PFSK-1 (cell line): Measurements from ENCODE around the gene MACROH2A1.

Experiments used
- FOXP2 ChIP-seq: optimal IDR thresholded peaks from 2 replicates; pipeline ENCODE3; 2011; ENCODE audit warnings: borderline replicate concordance, control low read depth, inconsistent platforms; ENCODE audit not compliant: insufficient read depth; ENCODE audit errors: extremely low read length, extremely low read depth
- POLR2AphosphoS5 ChIP-seq: IDR thresholded peaks from 2 replicates; pipeline ENCODE4 v1.6.1; 2012; ENCODE audit warnings: low read depth, mild to moderate bottlenecking, control low read depth, low read length, moderate library complexity
- REST ChIP-seq, 2 experiments: IDR thresholded peaks; 2 replicates each; pipeline versions ENCODE4 v1.6.1 to v1.8.0; 2011 to 2012; ENCODE audit warnings: low read depth in 2 of 2, low read length in 2 of 2, control low read depth in 1 of 2, inconsistent platforms in 1 of 2, mild to moderate bottlenecking in 1 of 2, moderate library complexity in 1 of 2; ENCODE audit not compliant: insufficient read depth in 1 of 2
- SIN3A ChIP-seq: IDR thresholded peaks from 2 replicates; pipeline ENCODE4 v1.6.1; 2012; ENCODE audit warnings: mild to moderate bottlenecking, low read length, moderate library complexity, borderline replicate concordance; ENCODE audit not compliant: insufficient read depth
- TAF1 ChIP-seq: IDR thresholded peaks from 2 replicates; pipeline ENCODE4 v1.6.1; 2012; ENCODE audit warnings: low read length, control low read depth, borderline replicate concordance; ENCODE audit not compliant: insufficient read depth

MACROH2A1 gene

DNA sequence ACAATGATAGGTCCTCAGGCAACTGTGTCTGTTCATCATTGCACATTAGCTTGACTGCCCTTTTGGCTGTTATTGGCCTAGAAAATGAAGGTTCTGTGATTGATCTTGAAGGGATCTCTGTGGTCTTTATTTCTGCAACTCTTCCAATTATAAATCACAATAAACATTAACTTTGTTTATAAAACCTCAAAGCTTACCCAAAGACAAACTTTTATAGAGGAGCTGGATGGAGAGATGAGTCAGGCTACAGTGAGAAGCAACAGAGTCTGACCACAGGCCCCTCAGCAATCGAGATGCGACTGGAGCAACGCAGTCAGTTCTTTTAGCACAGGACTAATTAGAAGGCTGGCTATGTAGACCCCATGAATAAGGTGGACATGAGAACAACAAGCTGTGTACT is 5.3 kb downstream of the MACROH2A1 start:
- TF ChIP-seq SIN3A = no peak
- no peak for TF ChIP-seq TAF1
- no peak for TF ChIP-seq REST (IDR thresholded peaks at IDR 0.05; ENCODE audit: insufficient read depth in 1 of 2, low read depth in 2 of 2, low read length in 2 of 2)
- TF ChIP-seq POLR2AphosphoS5 = no peak
- TF ChIP-seq FOXP2 = no peak

GRCh38 chr5:135393229-135393628 is 5.8 kb downstream of the MACROH2A1 start:
- TF ChIP-seq REST (IDR thresholded peaks at IDR 0.05; ENCODE audit: insufficient read depth in 1 of 2, low read depth in 2 of 2, low read length in 2 of 2) = no peak
- no peak for TF ChIP-seq TAF1
- no peak for TF ChIP-seq SIN3A
- no peak for TF ChIP-seq POLR2AphosphoS5
- no peak for TF ChIP-seq FOXP2

GRCh38 chr5:135392256-135392655 is 6.8 kb downstream of the MACROH2A1 start:
- TF ChIP-seq TAF1 = no peak
- no peak for TF ChIP-seq SIN3A
- no peak for TF ChIP-seq REST (IDR thresholded peaks at IDR 0.05; ENCODE audit: insufficient read depth in 1 of 2, low read depth in 2 of 2, low read length in 2 of 2)

DNA sequence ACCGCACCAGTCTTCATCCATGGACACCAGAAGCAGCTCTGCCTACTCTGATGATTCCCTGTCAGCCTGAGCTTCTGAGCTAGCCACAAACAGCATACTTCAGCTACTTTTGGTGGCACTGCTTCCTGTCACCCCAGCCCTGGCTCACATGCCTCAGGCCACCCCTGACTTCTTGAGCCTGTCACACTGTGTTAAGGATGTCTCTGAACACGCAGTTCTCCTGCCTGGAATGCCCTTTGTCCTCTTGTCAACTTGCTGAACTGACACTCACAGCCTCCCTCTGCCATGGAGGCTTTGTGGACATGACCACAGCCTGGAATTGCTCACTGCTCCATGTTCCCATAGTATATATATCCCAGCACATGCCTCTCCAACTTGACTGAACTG is 7.2 kb downstream of the MACROH2A1 start:
- TF ChIP-seq POLR2AphosphoS5 (no peak), REST (IDR thresholded peaks at IDR 0.05; ENCODE audit: insufficient read depth in 1 of 2, low read depth in 2 of 2, low read length in 2 of 2) (no peak), TAF1 (no peak), FOXP2 (no peak), SIN3A (no peak)
